GM12878 (cell line): ENCODE results near the gene LPIN3. TPM values are rescaled to one million over a fixed set of nuclear protein-coding genes. Genes with fewer than 3 reads are reported as not detected.
A peak's percentile ranks its signal among the peaks of the same experiment; 100 is the strongest.

Experiments
- ATAC-seq: fragments of 200-7000 bp; cut with Tn5 transposase; 3 replicates; pipeline ENCODE4 v1.9.1; 2020; ENCODE audit warnings: mild to moderate bottlenecking, moderate library complexity
- BruUV-seq: library from RNA; stranded (reverse); fragments of 400-500 nt; replicated peaks from 2 replicates; lab custom pipeline; 2021; lab: Mats Ljungman, UMichigan
- CTCF ChIA-PET: fragments of 300-600 bp; sonication (Branson Sonifier 250); formaldehyde crosslinking; extraction: SDS; loops from one replicate; lab custom pipeline; 2021; ENCODE audit warnings: inconsistent platforms; lab: Yijun Ruan, JAX
- POLR2A ChIA-PET: fragments of 350-600 bp; formaldehyde crosslinking; extraction: SDS; loops from one replicate; lab custom pipeline; 2021; ENCODE audit warnings: inconsistent platforms; lab: Charles Lee
- RAD21 ChIA-PET: fragments of 300-600 bp; sonication (Branson Sonifier 250); formaldehyde crosslinking; loops from one replicate; lab custom pipeline; 2023; ENCODE audit warnings: antibody characterized with exemption; ENCODE audit not compliant: unreplicated experiment; lab: Charles Lee
- SMC1A ChIA-PET: fragments of 300-600 bp; sonication (Branson Sonifier 250); formaldehyde crosslinking; loops from one replicate; lab custom pipeline; 2023; ENCODE audit not compliant: unreplicated experiment, uncharacterized antibody; lab: Charles Lee
- DNase-seq: peaks from one replicate; pipeline ENCODE4 v3.0.0-alpha.2; 2011; ENCODE audit warnings: low read depth, low spot score
- FAIRE-seq: peaks from 3 replicates; lab custom pipeline; 2011; peaks lifted over from hg19 to GRCh38; lab: Jason Lieb, UNC
- H2AFZ ChIP-seq: 2 replicates; pipeline ENCODE4 v1.6.0; 2011; ENCODE audit warnings: low read depth, low read length, control low read depth; ENCODE audit not compliant: control insufficient read depth
- H3K27ac ChIP-seq: 2 replicates; pipeline ENCODE4 v1.5.1; 2011; ENCODE audit warnings: control low read depth; ENCODE audit not compliant: control insufficient read depth, insufficient read depth
- H3K27me3 ChIP-seq, 2 experiments: replicated peaks in 1 of 2; 2 replicates each; pipeline versions ENCODE4 v1.6.0 to v1.6.1; 2011; ENCODE audit warnings: low read length in 1 of 2; ENCODE audit not compliant: control insufficient read depth in 2 of 2, insufficient read depth in 2 of 2
- H3K36me3 ChIP-seq, 2 experiments: 2 replicates each; pipeline ENCODE4 v1.5.1; 2011; ENCODE audit warnings: low read length in 1 of 2; ENCODE audit not compliant: control insufficient read depth in 2 of 2, insufficient read depth in 2 of 2
- H3K4me1 ChIP-seq: 2 replicates; pipeline ENCODE4 v1.6.1; 2011; ENCODE audit warnings: mild to moderate bottlenecking, low read length, moderate library complexity, mixed read lengths; ENCODE audit not compliant: control insufficient read depth, insufficient read depth
- H3K4me2 ChIP-seq: 2 replicates; pipeline ENCODE4 v1.6.0; 2011; ENCODE audit warnings: control low read depth; ENCODE audit not compliant: control insufficient read depth, insufficient read depth
- H3K4me3 ChIP-seq: fragments of 200-600 bp; sonication (generic); 2 replicates; pipeline ENCODE4 v1.5.1; 2016
- H3K79me2 ChIP-seq: 2 replicates; pipeline ENCODE4 v1.6.0; 2011; ENCODE audit warnings: low read length; ENCODE audit not compliant: control insufficient read depth, insufficient read depth
- H3K9ac ChIP-seq: 2 replicates; pipeline ENCODE4 v1.8.0; 2011; ENCODE audit warnings: low read length, control low read depth, mixed read lengths; ENCODE audit not compliant: control insufficient read depth, insufficient read depth
- H3K9me3 ChIP-seq: replicated peaks from 3 replicates; pipeline ENCODE4 v1.5.1; 2011; ENCODE audit warnings: mild to moderate bottlenecking, low read length; ENCODE audit not compliant: control insufficient read depth, insufficient read depth
- H4K20me1 ChIP-seq: 2 replicates; pipeline ENCODE4 v1.6.0; 2011; ENCODE audit not compliant: control insufficient read depth, insufficient read depth
- ATF7 ChIP-seq: fragments of 450-650 bp; IDR thresholded peaks from 2 replicates; pipeline ENCODE4 v1.6.1; 2016; ENCODE audit warnings: low read depth, mild to moderate bottlenecking
- BCL11A ChIP-seq: IDR thresholded peaks from 2 replicates; pipeline ENCODE4 v1.6.1; 2011; ENCODE audit warnings: low read depth, low read length
- BRCA1 ChIP-seq: IDR thresholded peaks from 2 replicates; pipeline ENCODE4 v1.6.1; 2011; ENCODE audit warnings: low read depth, low read length, improper control_type of control experiment
- DPF2 ChIP-seq: fragments of 450-650 bp; IDR thresholded peaks from 2 replicates; pipeline ENCODE4 v1.6.1; 2017; ENCODE audit warnings: mild to moderate bottlenecking
- E2F4 ChIP-seq: IDR thresholded peaks from 2 replicates; pipeline ENCODE4 v1.6.1; 2012; ENCODE audit warnings: low read depth, low read length, improper control_type of control experiment
- EGR1 ChIP-seq, 2 experiments: IDR thresholded peaks; 1 replicate in 1 of 2; 2 replicates in 1 of 2; pipeline ENCODE4 v1.6.1; 2011 to 2012; ENCODE audit warnings: low read depth in 2 of 2, low read length in 2 of 2, borderline replicate concordance in 1 of 2, mild to moderate bottlenecking in 1 of 2, moderate library complexity in 1 of 2
- EP300 ChIP-seq, 2 experiments: fragments of 150-350 bp in 1 of 2; IDR thresholded peaks; 2 replicates each; pipeline ENCODE4 v1.6.1; 2011 to 2012; ENCODE audit warnings: low read depth in 2 of 2, low read length in 2 of 2, borderline replicate concordance in 1 of 2, improper control_type of control experiment in 1 of 2, inconsistent platforms in 1 of 2; ENCODE audit not compliant: control insufficient read depth in 1 of 2
- FOXM1 ChIP-seq: IDR thresholded peaks from 2 replicates; pipeline ENCODE4 v1.6.1; 2012; ENCODE audit warnings: low read depth, mild to moderate bottlenecking, inconsistent platforms, low read length, moderate library complexity
- IRF4 ChIP-seq: IDR thresholded peaks from 2 replicates; pipeline ENCODE4 v1.6.1; 2011; ENCODE audit warnings: low read depth, low read length
- JUNB ChIP-seq: IDR thresholded peaks from 2 replicates; pipeline ENCODE4 v1.6.1; 2016; ENCODE audit warnings: antibody characterized with exemption, mild to moderate bottlenecking
- MEF2A ChIP-seq: IDR thresholded peaks from 2 replicates; pipeline ENCODE4 v1.6.1; 2011; ENCODE audit warnings: low read depth, mild to moderate bottlenecking, low read length, moderate library complexity; ENCODE audit not compliant: insufficient read depth
- MTA2 ChIP-seq: fragments of 450-650 bp; IDR thresholded peaks from 2 replicates; pipeline ENCODE4 v1.6.1; 2016; ENCODE audit warnings: low read depth, mild to moderate bottlenecking, moderate library complexity
- NR2C1 ChIP-seq: fragments of 450-650 bp; IDR thresholded peaks from 2 replicates; pipeline ENCODE4 v1.6.1; 2017; ENCODE audit warnings: antibody characterized with exemption, mild to moderate bottlenecking, moderate library complexity
- NR2F1 ChIP-seq: fragments of 450-650 bp; conservative IDR thresholded peaks from 2 replicates; pipeline ENCODE4 v1.6.1; 2017; ENCODE audit warnings: mild to moderate bottlenecking
- POU2F2 ChIP-seq: IDR thresholded peaks from 3 replicates; pipeline ENCODE4 v1.6.1; 2011; ENCODE audit warnings: low read depth, mild to moderate bottlenecking, low read length, borderline replicate concordance
- RELB ChIP-seq: fragments of 450-650 bp; IDR thresholded peaks from 2 replicates; pipeline ENCODE4 v1.6.1; 2017; ENCODE audit warnings: low read depth, mild to moderate bottlenecking, moderate library complexity
- WGBS: methylation state at CpG from one replicate; pipeline ENCODE4 v1.1.6; 2016; ENCODE audit warnings: low lambda C conversion rate; ENCODE audit not compliant: insufficient replicate concordance, insufficient coverage; ENCODE audit errors: missing lambda C conversion rate; 5-methylcytosine and 5-hydroxymethylcytosine counted together
- in situ Hi-C: fragments of 300-500 bp; cut with MboI; formaldehyde crosslinking; loops from 9 replicates; pipeline ENCODE4 v1.14.3; 2018; ENCODE audit warnings: mixed read lengths
- intact Hi-C: fragments of 100-400 bp; cut with micrococcal nuclease; formaldehyde crosslinking; loops from one replicate; pipeline ENCODE4 v1.14.2; 2022; ENCODE audit not compliant: unreplicated experiment
- polyA plus RNA-seq, 11 experiments: library from polyadenylated mRNA; depleted of rRNA in 4 of 11; unstranded in 6 of 11; stranded (reverse) in 5 of 11; fragments of >200 nt; fragmentation: Nextera tagmentation in 4 of 11; fragmentation: Illumina TruSeq in 1 of 11; extraction: Ambion mirVana in 4 of 11; extraction: Trizol in 1 of 11; gene quantifications; 1 replicate in 1 of 11; 2 replicates in 10 of 11; pipeline versions ENCODE4 v1.2.1 to v1.2.3, GENCODE V29; 2011 to 2016; ENCODE audit warnings: inconsistent platforms in 2 of 11, missing spikeins in 2 of 11, low read depth in 1 of 11
- total RNA-seq, 4 experiments: library from RNA; depleted of rRNA in 3 of 4; stranded (reverse); fragments of >200 nt in 3 of 4; fragmentation: Illumina TruSeq in 1 of 4; extraction: Trizol in 1 of 4; gene quantifications; 2 replicates each; pipeline versions ENCODE4 v1.2.1 to v1.2.3, GENCODE V29; 2013 to 2021
- TF ChIP-seq, protein P1 (sequence below): fragments of 450-650 bp; formaldehyde crosslinking; IDR thresholded peaks from 2 replicates; pipeline ENCODE4 v1.4.0; 2020; ENCODE audit warnings: mild to moderate bottlenecking, moderate library complexity

The LPIN3 gene
- total and polyA plus RNA-seq, 10 of the 15 experiments (the other 5 are each of a cell fraction or from before 2014, with no cell fraction given) = 0.13 to 1.3 (median 0.51) TPM

DNA sequence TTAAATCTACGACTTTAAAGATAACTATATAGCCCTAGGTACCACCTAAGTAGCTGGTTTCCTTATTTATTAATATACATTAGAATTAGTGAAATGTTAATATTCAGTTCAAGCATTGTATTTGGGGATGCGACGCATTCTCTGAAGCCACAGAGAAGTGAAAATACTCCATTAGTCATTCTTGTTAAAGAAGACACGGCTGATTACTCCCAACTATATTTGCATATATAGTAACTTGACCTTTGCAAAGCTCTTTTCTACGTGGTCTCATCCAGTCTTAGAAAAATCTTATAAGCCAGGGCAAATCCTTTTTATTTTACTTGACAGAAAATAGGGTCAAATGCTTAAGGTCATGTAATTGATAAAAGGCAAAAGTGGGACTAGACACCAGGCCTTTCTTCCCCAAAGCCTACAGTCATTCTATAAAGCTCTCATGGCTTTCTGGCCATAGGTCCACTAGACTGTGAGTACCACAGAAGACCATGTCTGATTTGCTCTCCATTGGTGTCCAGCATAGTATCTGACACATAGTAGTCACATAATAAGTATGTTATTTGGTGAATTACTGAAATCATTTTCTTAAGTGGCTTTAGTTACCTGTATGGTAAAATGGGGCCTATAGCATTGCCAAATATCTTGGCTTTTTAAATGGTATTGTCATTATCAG, 34.4 kb upstream of the LPIN3 start:
- Histone ChIP-seq H4K20me1 (no peaks in the 10 kb centered on the region), H2AFZ (peak overlapping the region; percentile 30; the same call in 1 of the 2 replicates), H3K4me1 (peaks cover 30% of the 10 kb centered on the region), H3K36me3 (no peaks in the 10 kb centered on the region), H3K79me2 (no peaks in the 10 kb centered on the region; the same call in 1 of the 2 replicates), H3K4me3 (peak overlapping the region; percentile 36; the same call in 1 of the 2 replicates), H3K9ac (0 out of 2 replicates have a peak overlapping the region, but pooled peaks have one; percentile 33), H3K27me3 (no peaks in the 10 kb centered on the region), H3K4me2 (peak overlapping the region; percentile 79), H3K27ac (peak overlapping the region; percentile 71), H3K9me3 (no peaks in the 10 kb centered on the region)
- in situ Hi-C loops = no loop called here
- WGBS = 2% methylated on average over 5 of the region's 5 CpGs
- ATAC-seq (peak; percentile 98), FAIRE-seq (peak; percentile 68), DNase-seq (peak; percentile 42)
- ChIA-PET POLR2A (interaction anchor here (0.6 to 2.1 kb wide), 7 partner anchors 8 to 167 kb away, joined by 3 to 10 read pairs (median 5); partner anchors contain the start of gene ZHX3), SMC1A (interaction anchor here (0.7 to 3.0 kb wide), 18 partner anchors 8 to 337 kb away, joined by 3 to 16 read pairs (median 4); no protein-coding TSS in a partner anchor), CTCF (interaction anchor here (0.7 to 2.5 kb wide), 10 partner anchors 12 to 315 kb away, joined by 3 to 14 read pairs (median 4); no protein-coding TSS in a partner anchor), RAD21 (interaction anchor here (0.9 to 2.2 kb wide), 6 partner anchors 12 to 172 kb away, joined by 3 to 8 read pairs (median 4); partner anchors contain the start of gene ZHX3)
- no TSS peak for BruUV-seq
- intact Hi-C loops = no loop called here
- peak; percentile 45 for TF ChIP-seq ATF7
- TF ChIP-seq EGR1 (IDR thresholded peaks at IDR 0.05; ENCODE audit: borderline replicate concordance in 1 of 2, low read depth in 2 of 2, low read length in 2 of 2) = no peak
- TF ChIP-seq MTA2 = peak; percentile 67
- TF ChIP-seq POU2F2 = peak; percentile 90
- TF ChIP-seq FOXM1 = no peak
- TF ChIP-seq DPF2 = peak; percentile 34; the same call in 1 of the 2 replicates
- TF ChIP-seq MEF2A = 0 out of 2 replicates have a peak, but pooled peaks have one; percentile 42
- TF ChIP-seq IRF4 = 0 out of 2 replicates have a peak, but pooled peaks have one; percentile 32
- TF ChIP-seq JUNB = peak; percentile 77
- TF ChIP-seq BRCA1 = no peak
- TF ChIP-seq EP300 (IDR thresholded peaks at IDR 0.05; ENCODE audit: borderline replicate concordance in 1 of 2, control insufficient read depth in 1 of 2, low read depth in 2 of 2, low read length in 2 of 2) = peak; percentile 50 to 58; a peak in 2 of 4 replicates
- TF ChIP-seq RELB = peak; percentile 42; the same call in 1 of the 2 replicates
- peak; percentile 87 for TF ChIP-seq NR2F1
- TF ChIP-seq, protein P1, sequence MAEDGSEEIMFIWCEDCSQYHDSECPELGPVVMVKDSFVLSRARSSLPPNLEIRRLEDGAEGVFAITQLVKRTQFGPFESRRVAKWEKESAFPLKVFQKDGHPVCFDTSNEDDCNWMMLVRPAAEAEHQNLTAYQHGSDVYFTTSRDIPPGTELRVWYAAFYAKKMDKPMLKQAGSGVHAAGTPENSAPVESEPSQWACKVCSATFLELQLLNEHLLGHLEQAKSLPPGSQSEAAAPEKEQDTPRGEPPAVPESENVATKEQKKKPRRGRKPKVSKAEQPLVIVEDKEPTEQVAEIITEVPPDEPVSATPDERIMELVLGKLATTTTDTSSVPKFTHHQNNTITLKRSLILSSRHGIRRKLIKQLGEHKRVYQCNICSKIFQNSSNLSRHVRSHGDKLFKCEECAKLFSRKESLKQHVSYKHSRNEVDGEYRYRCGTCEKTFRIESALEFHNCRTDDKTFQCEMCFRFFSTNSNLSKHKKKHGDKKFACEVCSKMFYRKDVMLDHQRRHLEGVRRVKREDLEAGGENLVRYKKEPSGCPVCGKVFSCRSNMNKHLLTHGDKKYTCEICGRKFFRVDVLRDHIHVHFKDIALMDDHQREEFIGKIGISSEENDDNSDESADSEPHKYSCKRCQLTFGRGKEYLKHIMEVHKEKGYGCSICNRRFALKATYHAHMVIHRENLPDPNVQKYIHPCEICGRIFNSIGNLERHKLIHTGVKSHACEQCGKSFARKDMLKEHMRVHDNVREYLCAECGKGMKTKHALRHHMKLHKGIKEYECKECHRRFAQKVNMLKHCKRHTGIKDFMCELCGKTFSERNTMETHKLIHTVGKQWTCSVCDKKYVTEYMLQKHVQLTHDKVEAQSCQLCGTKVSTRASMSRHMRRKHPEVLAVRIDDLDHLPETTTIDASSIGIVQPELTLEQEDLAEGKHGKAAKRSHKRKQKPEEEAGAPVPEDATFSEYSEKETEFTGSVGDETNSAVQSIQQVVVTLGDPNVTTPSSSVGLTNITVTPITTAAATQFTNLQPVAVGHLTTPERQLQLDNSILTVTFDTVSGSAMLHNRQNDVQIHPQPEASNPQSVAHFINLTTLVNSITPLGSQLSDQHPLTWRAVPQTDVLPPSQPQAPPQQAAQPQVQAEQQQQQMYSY (CRISPR knock-in tag) = no peak
- TF ChIP-seq E2F4 = no peak
- TF ChIP-seq NR2C1 = 0 out of 2 replicates have a peak, but pooled peaks have one; percentile 8
- peak; percentile 52; the same call in 1 of the 2 replicates for TF ChIP-seq BCL11A
